K562 (cell line): ENCODE results near the gene AHNAK. TPM values are rescaled to one million over a fixed set of nuclear protein-coding genes. Genes with fewer than 3 reads are reported as not detected.

Experiments
- ELF4 ChIP-seq: fragments of 450-650 bp; formaldehyde crosslinking; IDR thresholded peaks from 2 replicates; pipeline ENCODE4 v1.4.0; 2022; ENCODE audit warnings: missing genetic modification characterization
- EP400 ChIP-seq: fragments of 450-650 bp; IDR thresholded peaks from 2 replicates; pipeline ENCODE4 v1.6.1; 2017; ENCODE audit warnings: antibody characterized with exemption, mild to moderate bottlenecking, moderate library complexity
- JUND ChIP-seq, 2 experiments: IDR thresholded peaks; 2 replicates in 1 of 2; 3 replicates in 1 of 2; pipeline ENCODE4 v1.6.1; 2011; ENCODE audit warnings: borderline replicate concordance in 2 of 2, low read depth in 2 of 2, low read length in 2 of 2, improper control_type of control experiment in 1 of 2, missing biosample characterization in 1 of 2, missing genetic modification characterization in 1 of 2, missing genetic modification reagents in 1 of 2
- KLF13 ChIP-seq: fragments of 450-650 bp; IDR thresholded peaks from 2 replicates; pipeline ENCODE4 v1.6.1; 2016; ENCODE audit warnings: missing genetic modification characterization, low read depth, mild to moderate bottlenecking, missing compliant biosample characterization, moderate library complexity, borderline replicate concordance
- MYBL2 ChIP-seq, 2 experiments: fragments of 450-650 bp in 1 of 2; sonication (generic) in 1 of 2; formaldehyde crosslinking in 1 of 2; IDR thresholded peaks; 2 replicates each; pipeline versions ENCODE4 v1.6.1 to v1.8.1; 2017 to 2022; ENCODE audit warnings: borderline replicate concordance in 1 of 2, inconsistent platforms in 1 of 2, low read depth in 1 of 2, mild to moderate bottlenecking in 1 of 2, missing genetic modification reagents in 1 of 2, moderate library complexity in 1 of 2
- MYC ChIP-seq, 2 experiments: fragments of 250-450 bp in 1 of 2; sonication (Bioruptor Pico) in 1 of 2; IDR thresholded peaks; 2 replicates each; pipeline versions ENCODE4 v1.5.1 to v1.6.1; 2012 to 2021; ENCODE audit warnings: low read depth in 2 of 2, borderline replicate concordance in 1 of 2, improper control_type of control experiment in 1 of 2, low read length in 1 of 2, mild to moderate bottlenecking in 1 of 2, moderate library complexity in 1 of 2
- NBN ChIP-seq: fragments of 450-650 bp; IDR thresholded peaks from 2 replicates; pipeline ENCODE4 v1.6.1; 2016; ENCODE audit warnings: low read depth, mild to moderate bottlenecking
- NR1H2 ChIP-seq: sonication (generic); formaldehyde crosslinking; IDR thresholded peaks from 2 replicates; pipeline ENCODE4 v1.4.0; 2020; ENCODE audit warnings: mild to moderate bottlenecking, missing genetic modification reagents
- POLR2H ChIP-seq: IDR thresholded peaks from 2 replicates; pipeline ENCODE4 v1.6.1; 2016; ENCODE audit warnings: missing genetic modification characterization, low read depth, mild to moderate bottlenecking, control low read depth, missing compliant biosample characterization, moderate library complexity
- TARDBP ChIP-seq: fragments of 450-650 bp; IDR thresholded peaks from 2 replicates; pipeline ENCODE4 v1.6.1; 2016
- TFAP4 ChIP-seq: sonication (generic); formaldehyde crosslinking; IDR thresholded peaks from 2 replicates; pipeline ENCODE4 v1.8.0; 2022; ENCODE audit warnings: missing genetic modification reagents, mild to moderate bottlenecking, moderate library complexity, borderline replicate concordance
- ZBTB17 ChIP-seq: fragments of 450-650 bp; formaldehyde crosslinking; IDR thresholded peaks from 2 replicates; pipeline ENCODE4 v1.4.0; 2020; ENCODE audit warnings: mild to moderate bottlenecking
- ZBTB40 ChIP-seq, 2 experiments: fragments of 450-650 bp in 1 of 2; sonication (generic) in 1 of 2; formaldehyde crosslinking in 1 of 2; IDR thresholded peaks; 2 replicates each; pipeline versions ENCODE4 v1.7.1 to v1.9.0; 2016 to 2022; ENCODE audit warnings: inconsistent platforms in 1 of 2, mild to moderate bottlenecking in 1 of 2, missing genetic modification reagents in 1 of 2
- ZNF224 ChIP-seq: sonication (generic); formaldehyde crosslinking; IDR thresholded peaks from 2 replicates; pipeline ENCODE4 v1.8.0; 2022; ENCODE audit warnings: mild to moderate bottlenecking, missing genetic modification reagents
- ZNF583 ChIP-seq: fragments of 250-450 bp; sonication (Bioruptor Pico); IDR thresholded peaks from 2 replicates; pipeline ENCODE4 v1.4.0; 2020
- polyA plus RNA-seq, 8 experiments: library from polyadenylated mRNA; depleted of rRNA in 4 of 8; stranded (reverse) in 5 of 8; unstranded in 3 of 8; fragments of >200 nt; fragmentation: Nextera tagmentation in 2 of 8; fragmentation: Illumina TruSeq in 1 of 8; extraction: Ambion mirVana in 2 of 8; extraction: Trizol in 1 of 8; gene quantifications; 2 replicates each; pipeline versions ENCODE4 v1.2.1 to v1.2.3, GENCODE V29; 2011 to 2014; ENCODE audit warnings: inconsistent platforms in 1 of 8, missing spikeins in 1 of 8
- total RNA-seq, 7 experiments: library from RNA; depleted of rRNA in 6 of 7; stranded (reverse); fragments of >200 nt in 6 of 7; fragmentation: Illumina TruSeq in 2 of 7; extraction: Trizol in 2 of 7; gene quantifications; 2 replicates each; pipeline versions ENCODE4 v1.2.1 to v1.2.3, GENCODE V29; 2011 to 2021; ENCODE audit warnings: low replicate concordance in 1 of 7

The AHNAK gene
- total and polyA plus RNA-seq, 9 of the 15 experiments (the other 6 are each of a cell fraction or from before 2014, with no cell fraction given) = 1.5 to 89.7 (median 45.0) TPM

DNA sequence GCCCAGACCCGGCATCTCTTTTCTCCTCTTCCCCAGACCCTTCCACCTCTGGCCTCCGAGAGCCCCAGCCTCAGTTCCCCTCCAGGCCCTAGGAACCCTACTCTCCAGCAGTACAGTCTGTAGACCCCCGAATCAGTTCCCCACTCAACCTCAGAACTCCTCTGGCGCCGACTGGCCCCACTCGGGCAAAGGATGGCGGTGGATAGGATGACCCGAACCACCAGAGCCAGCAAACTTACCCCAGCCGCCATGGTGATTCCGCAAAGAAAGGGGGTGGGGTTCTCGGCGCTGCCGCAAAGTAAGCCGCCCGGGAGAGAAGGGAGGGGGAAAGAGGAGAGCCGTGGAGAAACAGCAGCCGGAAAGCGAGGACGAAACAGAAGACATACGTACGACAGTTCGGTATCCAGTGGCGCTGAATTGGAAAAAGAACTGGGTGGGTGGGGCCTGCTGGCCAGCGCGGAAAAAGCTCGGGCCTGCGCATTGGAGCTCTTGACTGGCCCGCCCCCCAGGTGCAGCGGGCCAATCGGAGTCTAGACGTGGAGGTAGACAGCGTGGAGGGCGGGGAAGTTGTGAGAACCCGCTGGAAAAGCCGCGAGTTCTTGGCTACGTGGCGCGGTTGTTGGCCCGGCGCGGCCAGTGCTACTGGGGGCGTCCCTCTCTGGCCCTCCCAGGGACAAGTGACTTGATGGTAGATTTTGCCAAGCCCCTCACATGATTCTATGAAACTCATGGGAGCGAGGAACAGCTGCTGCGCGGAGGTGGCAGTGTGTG lies 27.2 kb upstream of the AHNAK start, which contains the start of gene EEF1G (continued):
- peak; percentile 14; the same call in 1 of the 2 replicates for TF ChIP-seq ZBTB40 (IDR thresholded peaks at IDR 0.05)
- no peak for TF ChIP-seq ZBTB40 (CRISPR knock-in tag; IDR thresholded peaks at IDR 0.05)
- TF ChIP-seq TARDBP = peak; percentile 52
- TF ChIP-seq NBN = peak; percentile 73
- TF ChIP-seq NR1H2 (CRISPR knock-in tag) = 0 out of 2 replicates have a peak, but pooled peaks have one; percentile 38
- no peak for TF ChIP-seq MYBL2 (IDR thresholded peaks at IDR 0.05; ENCODE audit: low read depth)
- no peak for TF ChIP-seq MYBL2 (CRISPR knock-in tag; IDR thresholded peaks at IDR 0.05; ENCODE audit: borderline replicate concordance)
- peak; percentile 2; the same call in 1 of the 2 replicates for TF ChIP-seq JUND (IDR thresholded peaks at IDR 0.05; ENCODE audit: borderline replicate concordance, low read depth, low read length)
- TF ChIP-seq JUND (tag; IDR thresholded peaks at IDR 0.05; ENCODE audit: borderline replicate concordance, low read depth, low read length) = no peak; the same call in 2 of the 3 replicates
- 0 out of 2 replicates have a peak, but pooled peaks have one; percentile 19 for TF ChIP-seq ELF4 (CRISPR knock-in tag)
- peak; percentile 91 for TF ChIP-seq EP400
- peak; percentile 85 for TF ChIP-seq KLF13
- TF ChIP-seq MYC (IDR thresholded peaks at IDR 0.05; ENCODE audit: low read depth, low read length) = peak; percentile 82
- no peak for TF ChIP-seq MYC (CRISPR knock-in tag; IDR thresholded peaks at IDR 0.05; ENCODE audit: borderline replicate concordance, low read depth)
- TF ChIP-seq TFAP4 = peak; percentile 82
- peak; percentile 55; the same call in 1 of the 2 replicates for TF ChIP-seq ZBTB17 (CRISPR knock-in tag)
- peak; percentile 88 for TF ChIP-seq POLR2H (tag)
- 0 out of 2 replicates have a peak, but pooled peaks have one; percentile 57 for TF ChIP-seq ZNF583 (CRISPR knock-in tag)
- peak; percentile 49; the same call in 1 of the 2 replicates for TF ChIP-seq ZNF224 (CRISPR knock-in tag)
